Astrocyte (in vitro differentiated cells and primary cell): ENCODE data around the gene GABRA5.

Experiments used
- EZH2 ChIP-seq: IDR thresholded peaks from 2 replicates; pipeline ENCODE4 v1.6.1; 2012; ENCODE audit warnings: mild to moderate bottlenecking, low read length, inconsistent platforms; ENCODE audit not compliant: insufficient read depth
- TF ChIP-seq, protein P1 (sequence below): IDR thresholded peaks from 2 replicates; pipeline ENCODE4 v1.5.1; 2011; ENCODE audit warnings: low read depth, mild to moderate bottlenecking, inconsistent platforms, low read length, moderate library complexity; ENCODE audit not compliant: insufficient read depth

DNA sequence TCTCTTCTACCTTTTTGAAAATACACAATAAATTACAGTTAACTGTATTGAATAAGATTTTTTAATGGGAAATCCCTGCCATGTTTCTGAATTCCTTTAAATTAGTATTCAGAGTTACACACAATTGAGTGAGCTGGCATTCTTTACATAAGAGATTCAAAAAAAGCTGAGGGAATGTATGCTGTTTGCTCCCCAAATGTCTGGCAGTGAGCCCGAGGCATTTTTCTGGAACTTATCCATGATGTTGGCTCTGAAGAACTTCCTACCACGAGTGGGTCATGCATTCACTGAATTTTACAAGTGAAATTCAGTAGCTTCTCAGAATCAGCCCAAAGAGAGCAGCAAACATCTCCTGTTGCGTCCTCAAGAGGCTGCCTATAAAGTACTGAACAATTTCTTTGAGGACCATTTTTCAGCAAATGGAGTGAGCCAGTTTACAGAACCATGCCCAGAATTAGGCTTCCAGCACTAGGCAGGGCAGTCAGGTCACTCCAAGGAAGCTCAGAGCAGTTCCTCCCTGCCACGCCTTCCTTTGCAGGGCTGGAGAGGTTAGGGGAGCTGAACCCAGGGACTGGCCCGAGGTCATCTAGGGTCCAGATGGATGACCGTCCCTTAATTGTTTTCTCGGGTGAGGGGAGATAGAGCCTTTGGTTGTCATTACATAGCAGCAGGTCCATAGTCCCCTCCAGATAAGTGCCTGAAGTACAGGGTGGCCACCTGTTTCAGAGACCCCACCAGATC is 21.2 kb downstream of the GABRA5 start:
- TF ChIP-seq, protein P1, sequence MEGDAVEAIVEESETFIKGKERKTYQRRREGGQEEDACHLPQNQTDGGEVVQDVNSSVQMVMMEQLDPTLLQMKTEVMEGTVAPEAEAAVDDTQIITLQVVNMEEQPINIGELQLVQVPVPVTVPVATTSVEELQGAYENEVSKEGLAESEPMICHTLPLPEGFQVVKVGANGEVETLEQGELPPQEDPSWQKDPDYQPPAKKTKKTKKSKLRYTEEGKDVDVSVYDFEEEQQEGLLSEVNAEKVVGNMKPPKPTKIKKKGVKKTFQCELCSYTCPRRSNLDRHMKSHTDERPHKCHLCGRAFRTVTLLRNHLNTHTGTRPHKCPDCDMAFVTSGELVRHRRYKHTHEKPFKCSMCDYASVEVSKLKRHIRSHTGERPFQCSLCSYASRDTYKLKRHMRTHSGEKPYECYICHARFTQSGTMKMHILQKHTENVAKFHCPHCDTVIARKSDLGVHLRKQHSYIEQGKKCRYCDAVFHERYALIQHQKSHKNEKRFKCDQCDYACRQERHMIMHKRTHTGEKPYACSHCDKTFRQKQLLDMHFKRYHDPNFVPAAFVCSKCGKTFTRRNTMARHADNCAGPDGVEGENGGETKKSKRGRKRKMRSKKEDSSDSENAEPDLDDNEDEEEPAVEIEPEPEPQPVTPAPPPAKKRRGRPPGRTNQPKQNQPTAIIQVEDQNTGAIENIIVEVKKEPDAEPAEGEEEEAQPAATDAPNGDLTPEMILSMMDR: no peak
- no peak for TF ChIP-seq EZH2
